ENCODE results near the gene FIG4.

FIG4 gene

GRCh38 chr6:109686566-109687265 lies 4.4 kb upstream of the FIG4 start:
- H3K4me3 ChIP-seq (ENCODE audit: low read depth, low read length) = no peak overlapping the region
- TF ChIP-seq CTCF (conservative IDR thresholded peaks at IDR 0.05; ENCODE audit: low read depth, low read length) = no peak
- DNase-seq (ENCODE audit: low read depth) = peak; percentile 39

- peak; percentile 91 for DNase-seq (ENCODE audit: low read depth)
- H3K4me3 ChIP-seq (ENCODE audit: low read depth, low read length) = no peak overlapping the region
- no peak for TF ChIP-seq CTCF (conservative IDR thresholded peaks at IDR 0.05; ENCODE audit: low read depth, low read length)
Measured at GRCh38 chr6:109687271-109687761, 3.8 kb upstream of the FIG4 start.

GRCh38 chr6:109690373-109690736 lies 741 bp upstream of the FIG4 start:
- TF ChIP-seq CTCF (conservative IDR thresholded peaks at IDR 0.05; ENCODE audit: low read depth, low read length) = no peak
- DNase-seq (ENCODE audit: low read depth) = no peak
- H3K4me3 ChIP-seq (ENCODE audit: low read depth, low read length) = peak overlapping the region; percentile 80

GRCh38 chr6:109693111-109693510 lies 2.0 kb downstream of the FIG4 start:
- no peak for TF ChIP-seq CTCF (conservative IDR thresholded peaks at IDR 0.05; ENCODE audit: low read depth, low read length)
- DNase-seq (ENCODE audit: low read depth) = no peak
- H3K4me3 ChIP-seq (ENCODE audit: low read depth, low read length) = no peak overlapping the region

GRCh38 chr6:109695468-109695867 lies 4.4 kb downstream of the FIG4 start:
- peak; percentile 28 for TF ChIP-seq CTCF (conservative IDR thresholded peaks at IDR 0.05; ENCODE audit: low read depth, low read length)
- DNase-seq (ENCODE audit: low read depth) = peak; percentile 53

GRCh38 chr6:109696355-109696754 lies 5.3 kb downstream of the FIG4 start:
- DNase-seq (ENCODE audit: low read depth) = no peak
- no peak for TF ChIP-seq CTCF (conservative IDR thresholded peaks at IDR 0.05; ENCODE audit: low read depth, low read length)
- no peak overlapping the region for H3K4me3 ChIP-seq (ENCODE audit: low read depth, low read length)

More at GRCh38 chr6:109695468-109695867, 4.4 kb downstream of the FIG4 start:
- H3K4me3 ChIP-seq (ENCODE audit: low read depth, low read length) = no peak overlapping the region

GRCh38 chr6:109701221-109701620 lies 10.1 kb downstream of the FIG4 start:
- TF ChIP-seq CTCF (conservative IDR thresholded peaks at IDR 0.05; ENCODE audit: low read depth, low read length) = no peak
- DNase-seq (ENCODE audit: low read depth) = no peak
- no peak overlapping the region for H3K4me3 ChIP-seq (ENCODE audit: low read depth, low read length)

All from choroid plexus epithelial cell (primary cell).